ENCODE measurements around the gene DLGAP1.

DLGAP1 gene

GRCh38 chr18:3886575-3887322, 568.4 kb downstream of the DLGAP1 start:
- FAIRE-seq = no peak

GRCh38 chr18:3885209-3885792, 569.8 kb downstream of the DLGAP1 start:
- FAIRE-seq = peak; percentile 30

GRCh38 chr18:3879836-3880120, 575.3 kb downstream of the DLGAP1 start:
- FAIRE-seq = no peak

- FAIRE-seq = no peak
These were observed 575.8 kb downstream of the DLGAP1 start for GRCh38 chr18:3879114-3879835.

GRCh38 chr18:3878401-3878800, 576.7 kb downstream of the DLGAP1 start:
- FAIRE-seq = no peak

GRCh38 chr18:3877678-3878077, 577.4 kb downstream of the DLGAP1 start:
- no peak for FAIRE-seq

GRCh38 chr18:3875961-3876360, 579.1 kb downstream of the DLGAP1 start:
- no peak for FAIRE-seq

GRCh38 chr18:3875376-3875775, 579.7 kb downstream of the DLGAP1 start:
- no peak for FAIRE-seq

- FAIRE-seq = no peak
These were observed 580.5 kb downstream of the DLGAP1 start for GRCh38 chr18:3874581-3874980.

- no peak for FAIRE-seq
These were observed 581.0 kb downstream of the DLGAP1 start for GRCh38 chr18:3874125-3874524.

- FAIRE-seq = peak; percentile 100
These were observed 581.4 kb downstream of the DLGAP1 start for GRCh38 chr18:3873698-3874097.

- no peak for FAIRE-seq
These were observed 581.9 kb downstream of the DLGAP1 start for GRCh38 chr18:3873211-3873610.

GRCh38 chr18:3872641-3873040, 582.5 kb downstream of the DLGAP1 start:
- no peak for FAIRE-seq

- FAIRE-seq = no peak
These were observed 583.4 kb downstream of the DLGAP1 start for GRCh38 chr18:3871687-3872086.

- no peak for FAIRE-seq
These were observed 584.2 kb downstream of the DLGAP1 start for GRCh38 chr18:3870914-3871313.

- FAIRE-seq = peak; percentile 99
These were observed 585.3 kb downstream of the DLGAP1 start for GRCh38 chr18:3869848-3870247.

GRCh38 chr18:3867864-3868311, 587.2 kb downstream of the DLGAP1 start:
- FAIRE-seq = no peak

GRCh38 chr18:3867236-3867635, 587.9 kb downstream of the DLGAP1 start:
- no peak for FAIRE-seq

- no peak for FAIRE-seq
These were observed 590.3 kb downstream of the DLGAP1 start for GRCh38 chr18:3864669-3865298.

GRCh38 chr18:3863593-3863992, 591.5 kb downstream of the DLGAP1 start:
- no peak for FAIRE-seq

GRCh38 chr18:3863006-3863405, 592.1 kb downstream of the DLGAP1 start:
- FAIRE-seq = no peak

- FAIRE-seq = no peak
These were observed 593.6 kb downstream of the DLGAP1 start for GRCh38 chr18:3861495-3861894.

- no peak for FAIRE-seq
These were observed 597.6 kb downstream of the DLGAP1 start for GRCh38 chr18:3857544-3857943.

GRCh38 chr18:3855966-3856365, 599.1 kb downstream of the DLGAP1 start:
- no peak for FAIRE-seq
